Measurements from ENCODE around the gene ADAM12.

Gene ADAM12

GRCh38 chr10:126229686-126230085 is 158.6 kb downstream of the ADAM12 start:
- DNase-seq, result no peak
- no peaks in the 10 kb centered on the region for H3K36me3 ChIP-seq
- H3K4me3 ChIP-seq (ENCODE audit: low read depth, low read length), result no peak overlapping the region
- no peak for TF ChIP-seq CTCF (IDR thresholded peaks at IDR 0.05; ENCODE audit: low read depth, low read length)
- no peaks in the 10 kb centered on the region for H3K9me3 ChIP-seq
- no peaks in the 10 kb centered on the region for H3K27me3 ChIP-seq
- H3K4me1 ChIP-seq, result no peaks in the 10 kb centered on the region

- Histone ChIP-seq H3K4me1 (no peaks in the 10 kb centered on the region), H3K4me3 (ENCODE audit: low read depth, low read length) (no peak overlapping the region), H3K36me3 (no peaks in the 10 kb centered on the region), H3K27me3 (no peaks in the 10 kb centered on the region), H3K9me3 (no peaks in the 10 kb centered on the region)
- TF ChIP-seq CTCF (IDR thresholded peaks at IDR 0.05; ENCODE audit: low read depth, low read length), result no peak
- DNase-seq, result no peak
Observed at GRCh38 chr10:126227762-126228134, 160.5 kb downstream of the ADAM12 start.

DNA sequence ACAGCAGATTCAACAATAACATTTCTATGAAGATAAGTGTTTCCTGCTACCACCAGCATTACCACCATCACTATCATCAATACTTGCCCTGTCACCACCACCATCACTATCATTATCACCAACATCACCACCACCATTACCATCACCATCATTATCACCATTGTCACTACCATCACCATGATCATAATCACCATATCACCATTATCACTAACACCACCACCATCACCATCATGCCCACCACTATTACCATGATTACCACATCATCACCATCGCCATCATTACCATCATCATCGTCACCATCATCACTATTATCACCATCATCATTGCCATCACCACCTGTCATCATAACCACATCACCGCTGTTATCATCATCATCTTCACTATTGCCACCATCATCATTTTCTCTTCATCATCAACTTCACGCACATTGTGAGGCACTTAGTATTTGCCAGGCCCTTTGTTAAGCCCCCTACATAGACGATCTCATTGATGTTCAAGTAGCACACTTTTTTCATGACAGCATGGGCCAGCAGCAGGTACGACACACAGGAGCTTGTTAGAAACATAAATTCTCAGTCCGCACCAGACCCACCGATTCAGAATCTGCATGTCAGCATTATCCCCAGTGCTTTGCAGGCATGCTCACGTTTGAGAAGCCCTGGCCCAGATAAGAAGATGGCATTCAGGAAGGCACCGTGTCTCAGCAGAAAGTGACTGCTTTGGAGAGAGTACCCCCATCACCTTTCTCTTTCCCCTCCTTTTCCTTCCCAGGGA is 161.1 kb downstream of the ADAM12 start:
- no peaks in the 10 kb centered on the region for H3K9me3 ChIP-seq
- no peak for TF ChIP-seq CTCF (IDR thresholded peaks at IDR 0.05; ENCODE audit: low read depth, low read length)
- no peaks in the 10 kb centered on the region for H3K27me3 ChIP-seq
- no peak for DNase-seq
- no peaks in the 10 kb centered on the region for H3K36me3 ChIP-seq
- no peak overlapping the region for H3K4me3 ChIP-seq (ENCODE audit: low read depth, low read length)
- no peaks in the 10 kb centered on the region for H3K4me1 ChIP-seq

DNA sequence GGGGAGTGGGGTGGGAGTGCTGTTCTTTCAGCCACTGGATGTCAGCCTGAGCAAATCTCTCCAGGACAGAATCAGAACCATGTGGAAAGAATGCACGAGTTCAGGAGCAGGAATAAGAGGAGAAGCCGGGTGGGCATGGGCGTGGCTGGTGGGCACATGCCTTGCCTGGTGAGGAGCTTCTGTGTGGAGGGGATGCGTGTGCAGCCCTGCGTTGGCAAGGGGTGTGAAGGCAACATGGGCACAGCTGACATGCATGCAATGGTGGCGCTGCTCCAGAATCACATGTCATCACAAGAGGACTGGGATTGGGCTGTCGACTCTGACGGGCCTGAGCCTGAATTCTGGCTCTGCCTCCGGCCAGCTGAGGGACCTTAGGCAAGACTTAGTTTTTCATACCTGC is 162.1 kb downstream of the ADAM12 start:
- no peak for TF ChIP-seq CTCF (IDR thresholded peaks at IDR 0.05; ENCODE audit: low read depth, low read length)
- Histone ChIP-seq H3K27me3 (no peaks in the 10 kb centered on the region), H3K4me1 (no peaks in the 10 kb centered on the region), H3K9me3 (no peaks in the 10 kb centered on the region), H3K36me3 (no peaks in the 10 kb centered on the region), H3K4me3 (ENCODE audit: low read depth, low read length) (no peak overlapping the region)
- DNase-seq, result no peak

DNA sequence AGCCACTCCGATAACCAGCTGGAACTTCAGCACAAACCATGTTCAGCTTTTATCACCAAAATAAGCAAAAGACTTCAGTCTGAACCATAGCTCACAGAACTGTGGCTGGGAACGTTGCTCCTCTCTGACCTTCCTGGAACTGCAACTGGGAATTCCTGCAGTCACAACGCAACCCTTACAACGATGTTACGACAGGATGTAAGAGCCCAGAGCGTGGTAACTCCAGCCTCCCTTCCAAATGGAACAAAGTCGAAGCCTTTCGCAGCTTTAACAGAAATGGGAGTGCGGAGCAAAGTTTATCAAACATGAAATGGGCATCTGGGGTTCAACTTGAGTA is 162.6 kb downstream of the ADAM12 start:
- DNase-seq, result no peak
- Histone ChIP-seq H3K4me3 (ENCODE audit: low read depth, low read length) (no peak overlapping the region), H3K36me3 (no peaks in the 10 kb centered on the region), H3K4me1 (no peaks in the 10 kb centered on the region), H3K27me3 (no peaks in the 10 kb centered on the region), H3K9me3 (no peaks in the 10 kb centered on the region)
- no peak for TF ChIP-seq CTCF (IDR thresholded peaks at IDR 0.05; ENCODE audit: low read depth, low read length)

GRCh38 chr10:126224967-126225671 is 163.2 kb downstream of the ADAM12 start:
- Histone ChIP-seq H3K27me3 (no peaks in the 10 kb centered on the region), H3K9me3 (no peaks in the 10 kb centered on the region), H3K4me3 (ENCODE audit: low read depth, low read length) (no peak overlapping the region), H3K36me3 (no peaks in the 10 kb centered on the region), H3K4me1 (no peaks in the 10 kb centered on the region)
- no peak for DNase-seq
- no peak for TF ChIP-seq CTCF (IDR thresholded peaks at IDR 0.05; ENCODE audit: low read depth, low read length)

Measured in BE2C (cell line).